K562 (cell line): ENCODE data around the gene MSRB3. TPM values are rescaled to one million over a fixed set of nuclear protein-coding genes. Genes with fewer than 3 reads are reported as not detected.

Experiments used
- BRF1 ChIP-seq: IDR thresholded peaks from 3 replicates; pipeline ENCODE4 v1.6.1; 2011; ENCODE audit warnings: borderline replicate concordance, mild to moderate bottlenecking; ENCODE audit not compliant: insufficient read length; ENCODE audit errors: extremely low read depth
- NR2C2 ChIP-seq, 2 experiments: fragments of 200-800 bp in 1 of 2; sonication (Bioruptor generic) in 1 of 2; sonication (generic) in 1 of 2; formaldehyde crosslinking in 1 of 2; IDR thresholded peaks; 2 replicates each; pipeline versions ENCODE4 v1.6.1 to v1.8.0; 2016 to 2022; ENCODE audit warnings: mild to moderate bottlenecking in 1 of 2, missing compliant biosample characterization in 1 of 2, missing genetic modification characterization in 1 of 2, missing genetic modification reagents in 1 of 2
- PCBP1 ChIP-seq: fragments of 200-400 bp; formaldehyde crosslinking; IDR thresholded peaks from 2 replicates; pipeline ENCODE4 v1.6.1; 2018; ENCODE audit warnings: mild to moderate bottlenecking, low read depth, low read length; ENCODE audit not compliant: poor library complexity, severe bottlenecking
- PHF21A ChIP-seq: fragments of 450-650 bp; IDR thresholded peaks from 2 replicates; pipeline ENCODE4 v1.6.1; 2017; ENCODE audit warnings: low read depth, borderline replicate concordance
- RAD21 ChIP-seq, 2 experiments: fragments of 250-450 bp in 1 of 2; fragments of 450-650 bp in 1 of 2; sonication (Bioruptor Pico) in 1 of 2; formaldehyde crosslinking in 1 of 2; IDR thresholded peaks in 1 of 2; conservative IDR thresholded peaks in 1 of 2; 2 replicates each; pipeline versions ENCODE4 v1.4.0 to v1.8.0; 2020 to 2022; ENCODE audit warnings: mild to moderate bottlenecking in 2 of 2, moderate library complexity in 1 of 2
- SUPT5H ChIP-seq: fragments of 450-650 bp; IDR thresholded peaks from 2 replicates; pipeline ENCODE4 v1.6.1; 2016
- polyA plus RNA-seq, 8 experiments: library from polyadenylated mRNA; depleted of rRNA in 4 of 8; stranded (reverse) in 5 of 8; unstranded in 3 of 8; fragments of >200 nt; fragmentation: Nextera tagmentation in 2 of 8; fragmentation: Illumina TruSeq in 1 of 8; extraction: Ambion mirVana in 2 of 8; extraction: Trizol in 1 of 8; gene quantifications; 2 replicates each; pipeline versions ENCODE4 v1.2.1 to v1.2.3, GENCODE V29; 2011 to 2014; ENCODE audit warnings: inconsistent platforms in 1 of 8, missing spikeins in 1 of 8
- total RNA-seq, 7 experiments: library from RNA; depleted of rRNA in 6 of 7; stranded (reverse); fragments of >200 nt in 6 of 7; fragmentation: Illumina TruSeq in 2 of 7; extraction: Trizol in 2 of 7; gene quantifications; 2 replicates each; pipeline versions ENCODE4 v1.2.1 to v1.2.3, GENCODE V29; 2011 to 2021; ENCODE audit warnings: low replicate concordance in 1 of 7
- TF ChIP-seq, protein P1 (sequence below): sonication (generic); formaldehyde crosslinking; IDR thresholded peaks from 2 replicates; pipeline ENCODE4 v1.8.1; 2023; ENCODE audit warnings: missing genetic modification reagents, mild to moderate bottlenecking, borderline replicate concordance
- TF ChIP-seq, protein P2 (sequence below), 2 experiments: fragments of 450-650 bp; formaldehyde crosslinking in 1 of 2; IDR thresholded peaks; 2 replicates each; pipeline versions ENCODE4 v1.4.0 to v1.6.1; 2014 to 2020; ENCODE audit warnings: mild to moderate bottlenecking in 2 of 2, borderline replicate concordance in 1 of 2, low read depth in 1 of 2

Gene MSRB3
- total and polyA plus RNA-seq, 9 of the 15 experiments (the other 6 are each of a cell fraction or from before 2014, with no cell fraction given): 0.04 TPM; not detected in 8

DNA sequence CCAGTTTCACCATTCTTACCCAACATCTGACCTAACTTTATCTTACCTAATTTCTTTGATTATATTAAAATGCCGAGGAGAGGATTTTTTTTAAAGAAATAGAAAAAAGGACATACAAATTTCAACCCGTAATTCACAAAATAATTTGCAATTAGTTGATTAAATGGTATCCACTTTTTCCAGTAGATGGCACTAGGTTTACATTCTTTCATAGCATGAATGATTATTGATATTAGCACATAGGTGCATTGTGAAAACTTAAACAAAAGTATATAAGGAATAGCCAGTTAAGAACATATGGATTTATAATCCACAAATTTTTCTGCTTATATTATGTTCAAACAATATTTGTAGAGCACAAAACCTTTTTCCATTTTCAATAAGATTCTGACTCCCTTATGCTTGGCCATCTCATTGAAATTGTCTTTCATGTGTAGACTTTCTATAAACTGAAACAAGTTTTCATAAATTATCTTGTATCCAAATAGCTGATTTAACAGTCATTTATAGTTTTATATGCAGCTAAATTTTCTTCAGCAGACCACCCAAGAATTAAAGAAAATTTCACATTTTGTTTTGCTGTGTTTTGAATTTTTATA lies 35.3 kb downstream of the MSRB3 start (continued):
- TF ChIP-seq, protein P1, sequence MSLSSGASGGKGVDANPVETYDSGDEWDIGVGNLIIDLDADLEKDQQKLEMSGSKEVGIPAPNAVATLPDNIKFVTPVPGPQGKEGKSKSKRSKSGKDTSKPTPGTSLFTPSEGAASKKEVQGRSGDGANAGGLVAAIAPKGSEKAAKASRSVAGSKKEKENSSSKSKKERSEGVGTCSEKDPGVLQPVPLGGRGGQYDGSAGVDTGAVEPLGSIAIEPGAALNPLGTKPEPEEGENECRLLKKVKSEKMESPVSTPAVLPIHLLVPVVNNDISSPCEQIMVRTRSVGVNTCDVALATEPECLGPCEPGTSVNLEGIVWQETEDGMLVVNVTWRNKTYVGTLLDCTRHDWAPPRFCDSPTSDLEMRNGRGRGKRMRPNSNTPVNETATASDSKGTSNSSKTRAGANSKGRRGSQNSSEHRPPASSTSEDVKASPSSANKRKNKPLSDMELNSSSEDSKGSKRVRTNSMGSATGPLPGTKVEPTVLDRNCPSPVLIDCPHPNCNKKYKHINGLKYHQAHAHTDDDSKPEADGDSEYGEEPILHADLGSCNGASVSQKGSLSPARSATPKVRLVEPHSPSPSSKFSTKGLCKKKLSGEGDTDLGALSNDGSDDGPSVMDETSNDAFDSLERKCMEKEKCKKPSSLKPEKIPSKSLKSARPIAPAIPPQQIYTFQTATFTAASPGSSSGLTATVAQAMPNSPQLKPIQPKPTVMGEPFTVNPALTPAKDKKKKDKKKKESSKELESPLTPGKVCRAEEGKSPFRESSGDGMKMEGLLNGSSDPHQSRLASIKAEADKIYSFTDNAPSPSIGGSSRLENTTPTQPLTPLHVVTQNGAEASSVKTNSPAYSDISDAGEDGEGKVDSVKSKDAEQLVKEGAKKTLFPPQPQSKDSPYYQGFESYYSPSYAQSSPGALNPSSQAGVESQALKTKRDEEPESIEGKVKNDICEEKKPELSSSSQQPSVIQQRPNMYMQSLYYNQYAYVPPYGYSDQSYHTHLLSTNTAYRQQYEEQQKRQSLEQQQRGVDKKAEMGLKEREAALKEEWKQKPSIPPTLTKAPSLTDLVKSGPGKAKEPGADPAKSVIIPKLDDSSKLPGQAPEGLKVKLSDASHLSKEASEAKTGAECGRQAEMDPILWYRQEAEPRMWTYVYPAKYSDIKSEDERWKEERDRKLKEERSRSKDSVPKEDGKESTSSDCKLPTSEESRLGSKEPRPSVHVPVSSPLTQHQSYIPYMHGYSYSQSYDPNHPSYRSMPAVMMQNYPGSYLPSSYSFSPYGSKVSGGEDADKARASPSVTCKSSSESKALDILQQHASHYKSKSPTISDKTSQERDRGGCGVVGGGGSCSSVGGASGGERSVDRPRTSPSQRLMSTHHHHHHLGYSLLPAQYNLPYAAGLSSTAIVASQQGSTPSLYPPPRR: no peak
- TF ChIP-seq PHF21A: no peak
- TF ChIP-seq RAD21 (CRISPR knock-in tag; conservative IDR thresholded peaks at IDR 0.05 in 1 of 2, IDR thresholded peaks at IDR 0.05 in 1 of 2): peak; percentile 69 to 72
- no peak for TF ChIP-seq PCBP1
- no peak for TF ChIP-seq NR2C2 (CRISPR knock-in tag; IDR thresholded peaks at IDR 0.05)
- no peak for TF ChIP-seq NR2C2 (tag; IDR thresholded peaks at IDR 0.05)
- no peak for TF ChIP-seq BRF1
- TF ChIP-seq, protein P2, sequence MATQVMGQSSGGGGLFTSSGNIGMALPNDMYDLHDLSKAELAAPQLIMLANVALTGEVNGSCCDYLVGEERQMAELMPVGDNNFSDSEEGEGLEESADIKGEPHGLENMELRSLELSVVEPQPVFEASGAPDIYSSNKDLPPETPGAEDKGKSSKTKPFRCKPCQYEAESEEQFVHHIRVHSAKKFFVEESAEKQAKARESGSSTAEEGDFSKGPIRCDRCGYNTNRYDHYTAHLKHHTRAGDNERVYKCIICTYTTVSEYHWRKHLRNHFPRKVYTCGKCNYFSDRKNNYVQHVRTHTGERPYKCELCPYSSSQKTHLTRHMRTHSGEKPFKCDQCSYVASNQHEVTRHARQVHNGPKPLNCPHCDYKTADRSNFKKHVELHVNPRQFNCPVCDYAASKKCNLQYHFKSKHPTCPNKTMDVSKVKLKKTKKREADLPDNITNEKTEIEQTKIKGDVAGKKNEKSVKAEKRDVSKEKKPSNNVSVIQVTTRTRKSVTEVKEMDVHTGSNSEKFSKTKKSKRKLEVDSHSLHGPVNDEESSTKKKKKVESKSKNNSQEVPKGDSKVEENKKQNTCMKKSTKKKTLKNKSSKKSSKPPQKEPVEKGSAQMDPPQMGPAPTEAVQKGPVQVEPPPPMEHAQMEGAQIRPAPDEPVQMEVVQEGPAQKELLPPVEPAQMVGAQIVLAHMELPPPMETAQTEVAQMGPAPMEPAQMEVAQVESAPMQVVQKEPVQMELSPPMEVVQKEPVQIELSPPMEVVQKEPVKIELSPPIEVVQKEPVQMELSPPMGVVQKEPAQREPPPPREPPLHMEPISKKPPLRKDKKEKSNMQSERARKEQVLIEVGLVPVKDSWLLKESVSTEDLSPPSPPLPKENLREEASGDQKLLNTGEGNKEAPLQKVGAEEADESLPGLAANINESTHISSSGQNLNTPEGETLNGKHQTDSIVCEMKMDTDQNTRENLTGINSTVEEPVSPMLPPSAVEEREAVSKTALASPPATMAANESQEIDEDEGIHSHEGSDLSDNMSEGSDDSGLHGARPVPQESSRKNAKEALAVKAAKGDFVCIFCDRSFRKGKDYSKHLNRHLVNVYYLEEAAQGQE (IDR thresholded peaks at IDR 0.05; ENCODE audit: borderline replicate concordance): peak; percentile 18; the same call in 1 of the 2 replicates
- TF ChIP-seq, protein P2 (CRISPR knock-in tag; IDR thresholded peaks at IDR 0.05; ENCODE audit: low read depth): no peak
- no peak for TF ChIP-seq SUPT5H
